Esophagus muscularis mucosa (tissue), 3 donors: Measurements from ENCODE around the gene RAB11FIP2.

Experiments used
- CTCF ChIP-seq, 3 experiments: fragments of 200-600 bp in 2 of 3; fragments of 450-650 bp in 1 of 3; sonication (generic) in 2 of 3; IDR thresholded peaks; one replicate each; pipeline ENCODE4 v1.5.1; 2017 to 2019; ENCODE audit warnings: antibody characterized with exemption in 3 of 3, mild to moderate bottlenecking in 2 of 3, moderate library complexity in 1 of 3
- POLR2A ChIP-seq: fragments of 450-650 bp; IDR thresholded peaks from one replicate; pipeline ENCODE4 v1.6.1; 2017; ENCODE audit warnings: antibody characterized with exemption, moderate library complexity, mild to moderate bottlenecking, low read depth
- POLR2AphosphoS5 ChIP-seq, 2 donors: sonication (generic); formaldehyde crosslinking; IDR thresholded peaks; one replicate each; pipeline ENCODE4 v1.6.1; 2017; ENCODE audit warnings: antibody characterized with exemption in 2 of 2

GRCh38 chr10:117988814-117989213 is 57.9 kb downstream of the RAB11FIP2 start:
- no peak for TF ChIP-seq CTCF (IDR thresholded peaks at IDR 0.05)
- no peak for TF ChIP-seq POLR2AphosphoS5 (IDR thresholded peaks at IDR 0.05)
- TF ChIP-seq POLR2A = no peak
